HG03571 (cell line): Measurements from ENCODE around the gene PIGU.
"Not testable (repeated sequence)": the region's sequence is repeated elsewhere in the genome, so short reads cannot be mapped to it uniquely, and the experiment has no call there.

ENCODE experiments used
- ATAC-seq: cut with Tn5 transposase; IDR thresholded peaks from one replicate; pipeline ENCODE4 v1.9.1; 2021; ENCODE audit not compliant: unreplicated experiment

The PIGU gene

GRCh38 chr20:34676642-34677373 lies at the start of gene PIGU:
TSS of gene PIGU (minus strand) at chr20:34677092. CDS start at chr20:34677085, 7 bp downstream.
- peak; percentile 94 for ATAC-seq

GRCh38 chr20:34724172-34724571 lies 47.3 kb upstream of the PIGU start:
- no peak for ATAC-seq

GRCh38 chr20:34722560-34722959 lies 45.7 kb upstream of the PIGU start:
- not testable (repeated sequence) for ATAC-seq

- ATAC-seq, result no peak
These were observed 43.4 kb upstream of the PIGU start for GRCh38 chr20:34720266-34720665.

GRCh38 chr20:34719242-34720017 lies 42.5 kb upstream of the PIGU start:
- peak; percentile 89 for ATAC-seq

GRCh38 chr20:34717230-34718095 lies 40.6 kb upstream of the PIGU start:
- no peak for ATAC-seq

- no peak for ATAC-seq
These were observed 40.0 kb upstream of the PIGU start for GRCh38 chr20:34716921-34717229.

GRCh38 chr20:34715384-34715783 lies 38.5 kb upstream of the PIGU start:
- ATAC-seq, result no peak

- ATAC-seq, result not testable (repeated sequence)
These were observed 37.1 kb upstream of the PIGU start for GRCh38 chr20:34713944-34714515.

- ATAC-seq, result no peak
These were observed 36.5 kb upstream of the PIGU start for GRCh38 chr20:34713194-34713943.

GRCh38 chr20:34712525-34713192 lies 35.8 kb upstream of the PIGU start:
- no peak for ATAC-seq

- no peak for ATAC-seq
These were observed 35.0 kb upstream of the PIGU start for GRCh38 chr20:34711813-34712430.

- ATAC-seq, result no peak
These were observed 34.1 kb upstream of the PIGU start for GRCh38 chr20:34710861-34711574.

- no peak for ATAC-seq
These were observed 33.6 kb upstream of the PIGU start for GRCh38 chr20:34710568-34710839.

- peak; percentile 30 for ATAC-seq
These were observed 33.1 kb upstream of the PIGU start for GRCh38 chr20:34709831-34710567.

- ATAC-seq, result peak; percentile 39
These were observed 32.3 kb upstream of the PIGU start for GRCh38 chr20:34709044-34709830.

GRCh38 chr20:34708621-34709043 lies 31.7 kb upstream of the PIGU start:
- no peak for ATAC-seq
